Caco-2 (cell line): ENCODE measurements around the gene HSD17B3. TPM values are rescaled to one million over a fixed set of nuclear protein-coding genes. Genes with fewer than 3 reads are reported as not detected.
"Not testable (repeated sequence)": the region's sequence is repeated elsewhere in the genome, so short reads cannot be mapped to it uniquely, and the experiment has no call there.

ENCODE experiments used
- BruUV-seq: library from RNA; stranded (reverse); fragments of 400-500 nt; replicated peaks from 2 replicates; lab custom pipeline; 2021; lab: Mats Ljungman, UMichigan
- CTCF ChIA-PET: fragments of 300-600 bp; sonication (Branson Sonifier 250); formaldehyde crosslinking; loops from one replicate; lab custom pipeline; 2022; ENCODE audit warnings: antibody characterized with exemption; lab: Charles Lee
- POLR2A ChIA-PET: fragments of 300-600 bp; sonication (Branson Sonifier 250); formaldehyde crosslinking; loops from one replicate; lab custom pipeline; 2022; ENCODE audit warnings: antibody characterized with exemption; lab: Charles Lee
- DNase-seq, 2 experiments: peaks; one replicate each; pipeline versions ENCODE4 v3.0.0 to v3.0.0-alpha.2; 2020 to 2022
- H3K27me3 ChIP-seq: replicated peaks from 2 replicates; pipeline ENCODE4 v1.6.0; 2011; ENCODE audit warnings: low read length; ENCODE audit not compliant: control insufficient read depth, insufficient read depth
- H3K36me3 ChIP-seq: 2 replicates; pipeline ENCODE4 v1.5.1; 2011; ENCODE audit warnings: low read length; ENCODE audit not compliant: control insufficient read depth, insufficient read depth
- H3K4me1 ChIP-seq: fragments of 250-450 bp; sonication (Bioruptor Pico); 2 replicates; pipeline ENCODE4 v1.5.1; 2020; ENCODE audit warnings: mild to moderate bottlenecking
- H3K4me3 ChIP-seq: 2 replicates; pipeline ENCODE4 v1.5.1; 2011; ENCODE audit warnings: low read depth, mild to moderate bottlenecking, control low read depth, low read length
- H3K9me3 ChIP-seq: fragments of 250-450 bp; sonication (Bioruptor Pico); 2 replicates; pipeline ENCODE4 v1.5.1; 2020; ENCODE audit warnings: mild to moderate bottlenecking, moderate library complexity
- H3K27ac Mint-ChIP-seq: one replicate; pipeline ENCODE4 v1.8.0; 2022; ENCODE audit warnings: mixed read lengths; ENCODE audit not compliant: unreplicated experiment
- H3K27me3 Mint-ChIP-seq: one replicate; pipeline ENCODE4 v1.8.0; 2022; ENCODE audit warnings: mixed read lengths; ENCODE audit not compliant: insufficient read depth, unreplicated experiment
- H3K36me3 Mint-ChIP-seq: one replicate; pipeline ENCODE4 v1.8.0; 2022; ENCODE audit warnings: mild to moderate bottlenecking, mixed read lengths; ENCODE audit not compliant: insufficient read depth, unreplicated experiment
- H3K4me1 Mint-ChIP-seq: one replicate; pipeline ENCODE4 v1.8.0; 2022; ENCODE audit warnings: low read depth, mixed read lengths; ENCODE audit not compliant: unreplicated experiment
- H3K4me3 Mint-ChIP-seq: one replicate; pipeline ENCODE4 v1.8.0; 2022; ENCODE audit warnings: mild to moderate bottlenecking, moderate library complexity, mixed read lengths; ENCODE audit not compliant: unreplicated experiment
- H3K9me3 Mint-ChIP-seq: one replicate; pipeline ENCODE4 v1.8.0; 2022; ENCODE audit warnings: mixed read lengths; ENCODE audit not compliant: unreplicated experiment
- intact Hi-C: fragments of 100-400 bp; cut with micrococcal nuclease; formaldehyde crosslinking; loops from one replicate; pipeline ENCODE4 v1.10.0; 2022; ENCODE audit not compliant: unreplicated experiment
- total RNA-seq: library from RNA; stranded (reverse); gene quantifications from 2 replicates; pipeline ENCODE4 v1.2.3, GENCODE V29; 2022
- TF ChIP-seq, protein P1 (sequence below), 2 experiments: fragments of 200-600 bp in 1 of 2; IDR thresholded peaks; 1 replicate in 1 of 2; 2 replicates in 1 of 2; pipeline versions ENCODE4 v1.5.1 to v1.8.0; 2011 to 2022; ENCODE audit warnings: antibody characterized with exemption in 1 of 2, control low read depth in 1 of 2, inconsistent platforms in 1 of 2, low read depth in 1 of 2, low read length in 1 of 2, mild to moderate bottlenecking in 1 of 2, moderate library complexity in 1 of 2; ENCODE audit not compliant: insufficient read depth in 1 of 2, severe bottlenecking in 1 of 2, unreplicated experiment in 1 of 2

The HSD17B3 gene
- total RNA-seq, 1 experiment from 2014 or later: not detected

DNA sequence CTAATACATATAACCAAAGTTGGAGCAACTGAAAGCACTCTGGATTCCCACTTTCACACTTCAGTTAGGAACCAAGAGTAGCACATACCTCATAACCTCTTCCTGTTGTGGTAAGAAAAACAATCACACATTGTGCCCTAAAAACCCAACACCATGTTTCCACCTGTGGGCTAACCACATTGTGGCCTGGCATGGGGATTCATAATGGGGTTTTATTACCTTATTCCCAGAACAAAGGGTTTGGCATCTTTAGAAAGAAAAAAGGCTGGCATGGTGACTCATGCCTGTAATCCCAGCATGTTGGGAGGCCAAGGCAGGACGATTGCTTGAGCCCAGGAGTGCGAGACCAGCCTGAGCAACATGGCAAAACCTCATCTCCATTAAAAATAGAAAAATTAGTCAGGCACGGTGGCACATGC, 60.6 kb downstream of the HSD17B3 start:
- no peaks in the 10 kb centered on the region for H3K27me3 Mint-ChIP-seq
- H3K36me3 Mint-ChIP-seq: no peaks in the 10 kb centered on the region
- no peak overlapping the region for H3K4me3 Mint-ChIP-seq
- intact Hi-C loops: no loop called here
- 0 out of 2 replicates have a peak, but pooled peaks cover 6% of the 10 kb centered on the region for H3K4me1 ChIP-seq
- H3K9me3 ChIP-seq: no peaks in the 10 kb centered on the region
- BruUV-seq: no TSS peak
- no peaks in the 10 kb centered on the region for H3K9me3 Mint-ChIP-seq
- TF ChIP-seq, protein P1, sequence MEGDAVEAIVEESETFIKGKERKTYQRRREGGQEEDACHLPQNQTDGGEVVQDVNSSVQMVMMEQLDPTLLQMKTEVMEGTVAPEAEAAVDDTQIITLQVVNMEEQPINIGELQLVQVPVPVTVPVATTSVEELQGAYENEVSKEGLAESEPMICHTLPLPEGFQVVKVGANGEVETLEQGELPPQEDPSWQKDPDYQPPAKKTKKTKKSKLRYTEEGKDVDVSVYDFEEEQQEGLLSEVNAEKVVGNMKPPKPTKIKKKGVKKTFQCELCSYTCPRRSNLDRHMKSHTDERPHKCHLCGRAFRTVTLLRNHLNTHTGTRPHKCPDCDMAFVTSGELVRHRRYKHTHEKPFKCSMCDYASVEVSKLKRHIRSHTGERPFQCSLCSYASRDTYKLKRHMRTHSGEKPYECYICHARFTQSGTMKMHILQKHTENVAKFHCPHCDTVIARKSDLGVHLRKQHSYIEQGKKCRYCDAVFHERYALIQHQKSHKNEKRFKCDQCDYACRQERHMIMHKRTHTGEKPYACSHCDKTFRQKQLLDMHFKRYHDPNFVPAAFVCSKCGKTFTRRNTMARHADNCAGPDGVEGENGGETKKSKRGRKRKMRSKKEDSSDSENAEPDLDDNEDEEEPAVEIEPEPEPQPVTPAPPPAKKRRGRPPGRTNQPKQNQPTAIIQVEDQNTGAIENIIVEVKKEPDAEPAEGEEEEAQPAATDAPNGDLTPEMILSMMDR (IDR thresholded peaks at IDR 0.05; ENCODE audit: insufficient read depth in 1 of 2, low read depth in 1 of 2, low read length in 1 of 2, severe bottlenecking in 1 of 2, unreplicated experiment in 1 of 2): no peak
- H3K4me1 Mint-ChIP-seq: peaks cover 8% of the 10 kb centered on the region
- H3K36me3 ChIP-seq: no peaks in the 10 kb centered on the region
- no peak overlapping the region for H3K27ac Mint-ChIP-seq
- CTCF ChIA-PET: interaction anchor here (0.6 kb wide), 1 partner anchor 9 kb away, joined by 6 read pairs; no protein-coding TSS in a partner anchor
- DNase-seq: no peak
- no peaks in the 10 kb centered on the region; the same call in 1 of the 2 replicates for H3K27me3 ChIP-seq
- POLR2A ChIA-PET: no interaction called here
- H3K4me3 ChIP-seq: no peak overlapping the region

DNA sequence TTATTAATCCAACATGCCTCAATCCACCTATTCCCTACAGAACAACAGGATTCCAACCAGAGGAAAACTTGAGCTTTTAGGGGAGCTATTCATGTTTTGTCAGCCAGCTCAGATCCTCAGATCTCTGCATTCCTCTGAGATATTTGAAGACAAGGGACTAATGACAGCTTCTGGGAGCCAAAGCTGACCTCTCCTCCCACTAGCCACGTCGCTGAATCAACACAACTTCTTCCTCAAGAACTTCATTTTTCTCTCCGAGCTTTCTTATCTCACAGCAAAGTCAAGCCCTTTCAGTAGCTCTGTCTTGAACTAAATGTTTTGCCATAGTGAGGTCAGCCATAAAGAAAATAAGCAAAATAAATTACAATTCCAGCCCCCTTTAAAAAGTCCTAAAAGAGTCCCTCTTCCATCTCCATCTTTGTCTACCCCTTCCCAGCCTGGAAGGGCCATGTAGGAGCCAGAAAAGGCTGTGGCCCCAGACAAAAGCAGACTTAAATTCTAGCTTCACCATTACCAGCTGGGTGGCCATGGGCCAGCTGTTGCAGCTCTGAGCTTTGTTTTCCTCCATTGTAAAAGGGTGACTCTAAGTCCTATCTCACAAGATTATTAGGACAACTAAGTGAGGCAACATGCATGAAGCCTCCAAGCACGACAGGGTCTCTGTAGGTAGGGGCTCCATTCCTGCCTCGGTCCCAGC, 65.0 kb downstream of the HSD17B3 start:
- Mint-ChIP-seq H3K27ac (peak overlapping the region; percentile 42), H3K9me3 (no peaks in the 10 kb centered on the region), H3K4me1 (peaks cover 8% of the 10 kb centered on the region), H3K4me3 (no peak overlapping the region), H3K36me3 (no peaks in the 10 kb centered on the region), H3K27me3 (no peaks in the 10 kb centered on the region)
- no peaks in the 10 kb centered on the region for H3K27me3 ChIP-seq
- no peak overlapping the region for H3K4me3 ChIP-seq
- intact Hi-C loops: no loop called here
- no peaks in the 10 kb centered on the region for H3K36me3 ChIP-seq
- 0 out of 2 replicates have a peak, but pooled peaks cover 6% of the 10 kb centered on the region for H3K4me1 ChIP-seq
- no peak for DNase-seq
- POLR2A ChIA-PET: no interaction called here
- H3K9me3 ChIP-seq: no peaks in the 10 kb centered on the region
- TF ChIP-seq, protein P1 (IDR thresholded peaks at IDR 0.05; ENCODE audit: insufficient read depth in 1 of 2, low read depth in 1 of 2, low read length in 1 of 2, severe bottlenecking in 1 of 2, unreplicated experiment in 1 of 2): no peak
- no TSS peak for BruUV-seq
- CTCF ChIA-PET: interaction anchor here (1.0 kb wide), 1 partner anchor 80 kb away, joined by 9 read pairs; no protein-coding TSS in a partner anchor

DNA sequence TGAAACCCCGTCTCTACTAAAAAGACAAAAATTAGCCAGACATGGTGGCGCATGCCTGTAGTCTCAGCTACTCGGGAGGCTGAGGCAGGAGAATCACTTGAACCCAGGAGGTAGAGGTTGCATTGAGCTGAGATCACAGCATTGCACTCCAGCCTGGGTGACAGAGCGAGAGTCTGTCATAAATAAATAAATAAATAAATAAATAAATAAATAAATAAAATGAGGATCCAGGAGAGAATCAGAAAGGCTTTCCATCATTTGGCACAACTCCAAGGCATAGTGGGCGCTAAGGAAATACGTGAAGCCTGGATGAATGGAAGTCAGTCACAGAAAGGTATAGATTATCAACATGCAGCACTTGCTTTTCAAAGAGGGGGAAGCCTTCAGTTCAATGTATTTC, 65.6 kb downstream of the HSD17B3 start:
- BruUV-seq, H3K36me3 ChIP-seq, H3K27ac Mint-ChIP-seq, H3K27me3 ChIP-seq, H3K4me3 ChIP-seq, H3K9me3 Mint-ChIP-seq, H3K4me1 Mint-ChIP-seq, H3K4me1 ChIP-seq, H3K4me3 Mint-ChIP-seq, DNase-seq, POLR2A ChIA-PET, H3K36me3 Mint-ChIP-seq, H3K27me3 Mint-ChIP-seq, intact Hi-C loops, H3K9me3 ChIP-seq: not testable (repeated sequence)
- CTCF ChIA-PET: interaction anchor here (1.0 kb wide), 1 partner anchor 81 kb away, joined by 9 read pairs; no protein-coding TSS in a partner anchor
